Ishikawa (cell line): ENCODE data around the gene CDYL2.

ENCODE experiments used
- CREB1 ChIP-seq: IDR thresholded peaks from 2 replicates; pipeline ENCODE4 v1.6.1; 2012; ENCODE audit warnings: low read depth
- EP300 ChIP-seq: IDR thresholded peaks from 2 replicates; pipeline ENCODE4 v1.6.1; 2012; ENCODE audit warnings: borderline replicate concordance
- NFIC ChIP-seq: IDR thresholded peaks from 2 replicates; pipeline ENCODE4 v1.6.1; 2012
- RAD21 ChIP-seq: IDR thresholded peaks from 2 replicates; pipeline ENCODE4 v1.6.1; 2012; ENCODE audit warnings: low read depth
- TAF1 ChIP-seq: IDR thresholded peaks from 2 replicates; pipeline ENCODE4 v1.6.1; 2012; ENCODE audit warnings: low read depth, mild to moderate bottlenecking
- TCF12 ChIP-seq: IDR thresholded peaks from 2 replicates; pipeline ENCODE4 v1.6.1; 2012; ENCODE audit warnings: low read depth
- TEAD4 ChIP-seq: IDR thresholded peaks from 2 replicates; pipeline ENCODE4 v1.6.1; 2012
- YY1 ChIP-seq: IDR thresholded peaks from 2 replicates; pipeline ENCODE4 v1.6.1; 2012; ENCODE audit warnings: low read depth
- TF ChIP-seq, protein P1 (sequence below): IDR thresholded peaks from 2 replicates; pipeline ENCODE4 v1.6.1; 2012; ENCODE audit warnings: low read depth, mild to moderate bottlenecking
- TF ChIP-seq, protein P2 (sequence below): IDR thresholded peaks from 2 replicates; pipeline ENCODE4 v1.6.1; 2012

DNA sequence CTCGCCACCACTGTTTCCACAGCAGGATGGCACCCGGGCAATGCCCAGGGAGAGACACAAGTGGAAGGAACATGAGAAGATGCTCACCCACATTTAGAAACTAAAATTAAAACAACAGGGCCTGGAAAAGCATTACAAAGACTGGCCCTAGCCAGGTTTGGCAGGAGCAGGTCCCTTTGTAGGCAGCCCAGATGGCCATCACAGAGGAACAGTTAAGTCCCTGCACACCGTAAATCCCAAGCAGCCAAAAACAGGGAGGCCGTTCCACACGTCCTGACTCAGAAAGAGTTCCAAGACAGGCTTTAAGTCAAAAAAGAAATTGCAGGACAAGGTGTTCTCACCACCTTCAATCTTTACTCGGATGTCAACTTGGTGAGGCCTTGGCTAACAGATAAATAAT is 136.5 kb downstream of the CDYL2 start:
- TF ChIP-seq YY1 (no peak), EP300 (no peak), CREB1 (no peak), TCF12 (no peak), NFIC (no peak), TAF1 (no peak), RAD21 (no peak), TEAD4 (no peak)
- TF ChIP-seq, protein P1, sequence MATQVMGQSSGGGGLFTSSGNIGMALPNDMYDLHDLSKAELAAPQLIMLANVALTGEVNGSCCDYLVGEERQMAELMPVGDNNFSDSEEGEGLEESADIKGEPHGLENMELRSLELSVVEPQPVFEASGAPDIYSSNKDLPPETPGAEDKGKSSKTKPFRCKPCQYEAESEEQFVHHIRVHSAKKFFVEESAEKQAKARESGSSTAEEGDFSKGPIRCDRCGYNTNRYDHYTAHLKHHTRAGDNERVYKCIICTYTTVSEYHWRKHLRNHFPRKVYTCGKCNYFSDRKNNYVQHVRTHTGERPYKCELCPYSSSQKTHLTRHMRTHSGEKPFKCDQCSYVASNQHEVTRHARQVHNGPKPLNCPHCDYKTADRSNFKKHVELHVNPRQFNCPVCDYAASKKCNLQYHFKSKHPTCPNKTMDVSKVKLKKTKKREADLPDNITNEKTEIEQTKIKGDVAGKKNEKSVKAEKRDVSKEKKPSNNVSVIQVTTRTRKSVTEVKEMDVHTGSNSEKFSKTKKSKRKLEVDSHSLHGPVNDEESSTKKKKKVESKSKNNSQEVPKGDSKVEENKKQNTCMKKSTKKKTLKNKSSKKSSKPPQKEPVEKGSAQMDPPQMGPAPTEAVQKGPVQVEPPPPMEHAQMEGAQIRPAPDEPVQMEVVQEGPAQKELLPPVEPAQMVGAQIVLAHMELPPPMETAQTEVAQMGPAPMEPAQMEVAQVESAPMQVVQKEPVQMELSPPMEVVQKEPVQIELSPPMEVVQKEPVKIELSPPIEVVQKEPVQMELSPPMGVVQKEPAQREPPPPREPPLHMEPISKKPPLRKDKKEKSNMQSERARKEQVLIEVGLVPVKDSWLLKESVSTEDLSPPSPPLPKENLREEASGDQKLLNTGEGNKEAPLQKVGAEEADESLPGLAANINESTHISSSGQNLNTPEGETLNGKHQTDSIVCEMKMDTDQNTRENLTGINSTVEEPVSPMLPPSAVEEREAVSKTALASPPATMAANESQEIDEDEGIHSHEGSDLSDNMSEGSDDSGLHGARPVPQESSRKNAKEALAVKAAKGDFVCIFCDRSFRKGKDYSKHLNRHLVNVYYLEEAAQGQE, result no peak
- TF ChIP-seq, protein P2, sequence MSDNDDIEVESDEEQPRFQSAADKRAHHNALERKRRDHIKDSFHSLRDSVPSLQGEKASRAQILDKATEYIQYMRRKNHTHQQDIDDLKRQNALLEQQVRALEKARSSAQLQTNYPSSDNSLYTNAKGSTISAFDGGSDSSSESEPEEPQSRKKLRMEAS, result no peak
